Measurements from ENCODE around the gene DSPP. TPM values are rescaled to one million over a fixed set of nuclear protein-coding genes. Genes with fewer than 3 reads are reported as not detected.

DSPP gene
- total RNA-seq (not detected), polyA plus RNA-seq (ENCODE audit: insufficient read depth, low read depth, low replicate concordance) (not detected)
- long read RNA-seq, donor 1 = 0 reads
- long read RNA-seq, donor 2 = 0 reads
- long read RNA-seq, donor 3 = 0 reads
- long read RNA-seq, donor 4 = 0 reads
- long read RNA-seq, donor 5 = 0 reads
- long read RNA-seq, donor 6 = 0 reads
- long read RNA-seq, donor 7 = 0 reads
- long read RNA-seq, donor 8 = 0 reads
- long read RNA-seq, donor 9 = 0 reads
- long read RNA-seq, donor 10 = 0 reads

DNA sequence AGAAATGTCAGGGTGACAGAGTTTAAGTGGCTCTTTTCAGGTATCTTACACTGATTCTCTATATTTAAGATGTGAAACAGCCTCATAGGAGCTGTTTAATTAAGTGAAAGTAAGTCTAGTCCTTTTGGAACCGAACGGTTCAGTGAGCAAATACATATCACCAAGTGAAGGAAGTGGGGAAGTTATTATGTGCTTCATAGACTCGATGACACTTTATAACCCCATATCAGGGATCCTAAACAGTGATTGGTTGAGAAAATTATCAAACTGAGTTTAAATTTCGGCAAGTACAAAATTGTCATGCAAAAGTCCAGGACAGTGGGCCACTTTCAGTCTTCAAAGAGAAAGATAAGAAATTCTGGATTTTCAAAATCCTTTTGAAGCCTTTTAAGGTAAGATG is at the start of gene DSPP:
Gene DSPP (plus strand): TSS at position 301 of the 400 bp plus-strand sequence. CDS start 2,380 bp downstream, outside the sequence.
- no peak within 1 kb of the TSS for H3K4me3 ChIP-seq (ENCODE audit: low read length in 3 of 3)
- DNase-seq (no peak), FAIRE-seq (no peak)
- no peak within 1 kb of the TSS for H3K27ac ChIP-seq (ENCODE audit: low read depth in 2 of 2, low read length in 2 of 2)
- intact Hi-C loops (cut with DNase I) = no loop called here
- no peaks in the 10 kb centered on the region for H3K36me3 ChIP-seq (ENCODE audit: control insufficient read depth in 2 of 3, insufficient read depth in 3 of 3, low read length in 3 of 3)
- H3K4me1 ChIP-seq (ENCODE audit: control insufficient read depth in 2 of 3, insufficient read depth in 2 of 3, low read depth in 1 of 3, low read length in 3 of 3) = no peaks in the 10 kb centered on the region
- H3K27me3 ChIP-seq (ENCODE audit: control insufficient read depth, insufficient read depth, low read length) = no peaks in the 10 kb centered on the region
- H3K9me3 ChIP-seq (ENCODE audit: control insufficient read depth in 2 of 3, insufficient read depth in 1 of 3, low read length in 3 of 3) = no peaks in the 10 kb centered on the region
- no peak within 1 kb of the TSS for H3K9ac ChIP-seq (ENCODE audit: low read length in 3 of 3)
- TF ChIP-seq, protein P1, sequence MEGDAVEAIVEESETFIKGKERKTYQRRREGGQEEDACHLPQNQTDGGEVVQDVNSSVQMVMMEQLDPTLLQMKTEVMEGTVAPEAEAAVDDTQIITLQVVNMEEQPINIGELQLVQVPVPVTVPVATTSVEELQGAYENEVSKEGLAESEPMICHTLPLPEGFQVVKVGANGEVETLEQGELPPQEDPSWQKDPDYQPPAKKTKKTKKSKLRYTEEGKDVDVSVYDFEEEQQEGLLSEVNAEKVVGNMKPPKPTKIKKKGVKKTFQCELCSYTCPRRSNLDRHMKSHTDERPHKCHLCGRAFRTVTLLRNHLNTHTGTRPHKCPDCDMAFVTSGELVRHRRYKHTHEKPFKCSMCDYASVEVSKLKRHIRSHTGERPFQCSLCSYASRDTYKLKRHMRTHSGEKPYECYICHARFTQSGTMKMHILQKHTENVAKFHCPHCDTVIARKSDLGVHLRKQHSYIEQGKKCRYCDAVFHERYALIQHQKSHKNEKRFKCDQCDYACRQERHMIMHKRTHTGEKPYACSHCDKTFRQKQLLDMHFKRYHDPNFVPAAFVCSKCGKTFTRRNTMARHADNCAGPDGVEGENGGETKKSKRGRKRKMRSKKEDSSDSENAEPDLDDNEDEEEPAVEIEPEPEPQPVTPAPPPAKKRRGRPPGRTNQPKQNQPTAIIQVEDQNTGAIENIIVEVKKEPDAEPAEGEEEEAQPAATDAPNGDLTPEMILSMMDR (IDR thresholded peaks at IDR 0.05; ENCODE audit: borderline replicate concordance, extremely low read depth, insufficient read depth) = no peak

DNA sequence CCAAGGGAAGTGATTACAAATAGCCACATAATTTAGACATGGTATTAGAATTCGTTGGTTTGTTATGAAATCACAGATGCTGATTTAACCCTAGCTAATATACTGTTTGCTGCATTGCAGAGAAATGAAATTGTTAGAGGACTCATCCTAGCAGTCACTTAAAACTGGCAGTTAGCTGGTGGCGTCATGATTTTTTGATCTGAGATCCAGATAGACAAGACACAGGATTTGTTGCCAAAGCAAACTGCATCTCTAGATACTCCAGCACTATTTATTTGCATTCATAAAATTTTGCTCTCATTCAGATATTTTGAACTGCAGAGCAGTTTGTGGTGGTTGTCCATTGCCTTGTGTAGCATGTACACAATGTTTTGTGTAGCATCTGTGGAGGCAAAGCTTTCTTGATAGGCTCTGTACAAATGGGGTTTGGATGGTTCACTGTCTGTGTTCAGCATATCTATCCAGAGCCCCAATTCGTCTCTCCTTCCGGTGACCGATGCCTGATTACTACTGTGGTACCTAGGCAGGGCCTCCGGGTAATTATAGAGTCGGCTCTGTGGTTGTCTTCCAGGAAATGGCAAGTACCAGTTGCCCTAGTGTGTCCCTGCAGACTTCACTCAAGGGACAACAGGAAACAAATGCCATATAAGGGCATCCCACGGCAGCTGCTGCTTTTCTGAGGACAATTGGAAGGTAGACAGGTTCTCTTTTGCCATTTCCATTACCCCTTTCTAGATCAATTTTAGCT is 49.1 kb upstream of the DSPP start:
- Histone ChIP-seq H3K27ac (ENCODE audit: low read depth in 2 of 2, low read length in 2 of 2) (no peak overlapping the region), H3K27me3 (ENCODE audit: control insufficient read depth, insufficient read depth, low read length) (no peaks in the 10 kb centered on the region), H3K36me3 (ENCODE audit: control insufficient read depth in 2 of 3, insufficient read depth in 3 of 3, low read length in 3 of 3) (no peaks in the 10 kb centered on the region), H3K9ac (ENCODE audit: low read length in 3 of 3) (no peak overlapping the region), H3K4me3 (ENCODE audit: low read length in 3 of 3) (no peak overlapping the region), H3K9me3 (ENCODE audit: control insufficient read depth in 2 of 3, insufficient read depth in 1 of 3, low read length in 3 of 3) (no peaks in the 10 kb centered on the region), H3K4me1 (ENCODE audit: control insufficient read depth in 2 of 3, insufficient read depth in 2 of 3, low read depth in 1 of 3, low read length in 3 of 3) (no peaks in the 10 kb centered on the region)
- no peak for FAIRE-seq
- TF ChIP-seq, protein P1 (IDR thresholded peaks at IDR 0.05; ENCODE audit: borderline replicate concordance, extremely low read depth, insufficient read depth) = no peak
- DNase-seq = peak in 1 of 5 donors; percentile 18
- intact Hi-C loops (cut with DNase I) = no loop called here

DNA sequence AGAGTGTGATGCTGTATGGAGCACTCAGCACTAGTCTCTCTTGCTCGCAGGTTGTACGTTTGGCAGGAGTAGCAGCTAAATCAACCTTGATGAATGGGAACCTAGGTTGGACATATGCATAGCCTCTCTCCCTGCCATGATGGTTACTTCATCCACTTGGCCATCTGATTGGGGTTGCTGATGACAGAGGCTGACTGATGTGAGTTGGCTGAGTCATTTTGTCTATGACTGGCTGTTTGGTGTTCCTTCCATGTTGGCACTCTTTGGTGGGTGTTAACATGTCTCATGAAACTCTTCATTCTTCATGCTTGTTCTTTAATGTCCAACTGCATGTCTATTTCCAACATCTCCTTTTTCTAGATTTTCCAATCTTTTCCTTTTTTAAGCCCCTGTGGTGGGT is 47.5 kb upstream of the DSPP start:
- Histone ChIP-seq H3K9ac (ENCODE audit: low read length in 3 of 3) (no peak overlapping the region), H3K4me3 (ENCODE audit: low read length in 3 of 3) (no peak overlapping the region), H3K36me3 (ENCODE audit: control insufficient read depth in 2 of 3, insufficient read depth in 3 of 3, low read length in 3 of 3) (no peaks in the 10 kb centered on the region), H3K27me3 (ENCODE audit: control insufficient read depth, insufficient read depth, low read length) (no peaks in the 10 kb centered on the region), H3K27ac (ENCODE audit: low read depth in 2 of 2, low read length in 2 of 2) (no peak overlapping the region), H3K4me1 (ENCODE audit: control insufficient read depth in 2 of 3, insufficient read depth in 2 of 3, low read depth in 1 of 3, low read length in 3 of 3) (no peaks in the 10 kb centered on the region), H3K9me3 (ENCODE audit: control insufficient read depth in 2 of 3, insufficient read depth in 1 of 3, low read length in 3 of 3) (no peaks in the 10 kb centered on the region)
- FAIRE-seq = no peak
- intact Hi-C loops (cut with DNase I) = no loop called here
- DNase-seq = no peak
- TF ChIP-seq, protein P1 (IDR thresholded peaks at IDR 0.05; ENCODE audit: borderline replicate concordance, extremely low read depth, insufficient read depth) = no peak

Measured in kidney (tissue), 22 donors.